GM21825 (cell line): Measurements from ENCODE around the gene IRF2BP2.

ENCODE experiments used
- ATAC-seq: cut with Tn5 transposase; IDR thresholded peaks from one replicate; pipeline ENCODE4 v1.9.1; 2021; ENCODE audit warnings: mild to moderate bottlenecking, moderate library complexity; ENCODE audit not compliant: unreplicated experiment

The IRF2BP2 gene

DNA sequence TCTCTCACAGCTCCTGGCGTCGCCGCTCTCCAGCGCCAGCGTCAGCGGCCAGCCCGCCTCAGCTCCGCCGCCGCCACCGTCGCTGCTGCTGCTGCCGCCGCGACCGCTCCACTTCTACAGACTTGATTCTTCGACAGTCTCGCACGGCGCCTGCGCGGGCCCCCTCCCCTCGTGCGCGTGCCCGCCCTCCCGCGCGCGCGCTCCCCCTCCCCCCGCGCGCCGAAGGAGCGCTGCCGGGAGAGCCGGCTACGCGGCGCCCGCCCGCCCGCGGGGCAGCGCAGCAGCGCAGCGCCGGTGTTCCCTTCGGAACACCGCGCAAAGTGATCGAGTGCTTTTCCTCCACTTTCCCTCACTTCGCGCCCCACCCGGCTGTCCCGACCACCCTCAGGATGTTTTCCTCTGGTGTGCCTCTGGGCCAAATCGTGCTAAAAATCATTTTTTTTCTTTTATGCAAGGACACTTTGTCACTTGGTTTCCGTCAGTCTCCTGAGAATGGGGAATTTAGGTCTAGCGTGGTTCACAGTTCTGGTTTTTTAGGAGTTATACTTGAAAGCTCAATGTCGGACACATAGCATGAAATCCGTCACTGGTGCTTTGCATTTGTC is at the start of gene IRF2BP2:
TSS of gene IRF2BP2 (minus strand) at position 118 of the 605 bp plus-strand sequence. CDS start 684 bp downstream, outside the sequence.
- ATAC-seq, result peak; percentile 23

- no peak for ATAC-seq
Observed at GRCh38 chr1:234659538-234659937, 49.6 kb upstream of the IRF2BP2 start.

DNA sequence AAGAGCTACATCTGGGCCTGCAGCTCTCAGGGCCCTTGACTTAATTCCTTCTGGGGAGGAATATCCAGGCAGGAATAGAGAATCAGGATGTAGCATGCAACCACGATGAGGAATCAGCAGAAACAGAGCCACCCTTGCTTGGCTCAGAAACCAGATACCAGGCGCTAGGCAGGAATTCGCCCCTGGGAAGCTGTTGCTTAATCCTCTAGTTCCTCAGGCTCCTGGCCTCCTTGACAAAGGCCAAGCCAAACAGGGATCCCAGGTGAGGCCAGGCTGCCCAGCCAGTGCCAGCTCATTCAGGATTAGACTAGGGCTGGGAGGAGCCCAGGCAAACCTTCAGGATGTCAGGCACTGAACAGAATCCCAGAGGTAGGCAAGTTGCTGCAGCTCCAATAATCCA is 48.2 kb upstream of the IRF2BP2 start:
- ATAC-seq, result no peak

DNA sequence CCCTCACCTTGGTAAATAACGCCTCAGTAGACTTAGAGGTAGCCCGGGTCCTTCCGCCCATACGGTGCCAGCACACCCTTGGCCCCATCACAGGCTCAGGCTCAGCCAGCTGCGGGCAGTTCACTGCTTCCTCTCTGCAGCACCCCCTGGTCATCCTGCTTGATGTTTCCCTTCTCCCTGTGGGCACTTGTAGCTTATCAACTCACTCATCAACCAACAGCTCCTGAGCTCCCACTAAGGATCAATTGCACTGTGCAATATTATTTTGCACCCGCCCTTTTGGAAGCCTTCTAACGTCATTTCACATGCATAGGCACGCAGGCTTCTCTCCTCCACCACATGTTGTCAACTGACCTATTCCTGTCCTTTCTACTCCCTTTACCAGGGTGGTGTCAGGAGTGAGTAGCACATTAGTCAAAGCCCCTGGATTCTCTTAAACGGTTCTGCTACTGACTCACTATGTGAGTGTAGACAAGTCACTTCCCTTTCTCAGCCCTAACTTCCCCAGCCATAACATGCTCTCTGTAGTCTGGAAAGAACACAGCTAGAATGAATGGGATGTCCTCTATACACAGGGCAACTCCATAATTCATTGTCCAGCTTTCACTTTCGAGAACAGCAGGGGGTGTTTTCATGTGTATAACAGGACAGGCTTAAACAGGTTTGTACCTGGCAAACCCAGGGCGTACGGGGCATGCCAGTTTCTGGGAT is 47.1 kb upstream of the IRF2BP2 start:
- ATAC-seq, result peak; percentile 64

GRCh38 chr1:234656070-234656895 is 46.3 kb upstream of the IRF2BP2 start:
- ATAC-seq, result no peak

DNA sequence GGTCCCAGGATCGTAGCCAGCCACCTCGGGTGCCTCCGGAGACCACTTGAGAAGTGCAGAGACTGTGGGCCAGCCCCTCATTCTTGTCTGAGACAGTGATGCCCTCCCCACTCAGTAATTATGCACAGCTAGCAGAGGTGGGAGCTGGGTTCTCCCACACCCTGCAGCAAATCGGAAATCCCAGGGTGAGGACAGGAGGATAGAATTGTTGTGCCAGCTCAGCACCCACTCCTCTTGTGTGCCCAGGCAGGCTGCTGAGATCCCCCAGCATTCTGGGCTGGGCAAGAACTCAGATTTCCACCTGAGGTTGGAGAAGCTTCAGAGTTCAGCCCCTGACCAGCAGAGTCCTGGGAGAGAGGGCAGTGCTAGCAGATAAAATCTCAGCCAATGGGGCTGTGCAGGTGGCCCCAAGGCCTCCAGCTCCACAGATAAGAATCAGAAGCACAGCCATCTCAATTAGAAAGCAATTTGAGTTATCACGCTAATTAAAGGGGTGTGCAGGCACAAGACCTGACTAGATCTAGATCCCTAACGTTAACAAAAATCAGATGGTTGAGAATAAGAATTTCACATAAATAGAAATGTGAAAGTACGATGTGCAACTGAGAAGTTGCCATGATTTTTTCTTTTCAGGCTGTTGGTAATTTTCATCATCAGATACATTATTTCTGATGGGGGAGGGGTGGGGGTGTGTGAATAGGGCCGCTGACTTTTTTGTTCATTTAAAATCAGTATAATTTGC is 45.5 kb upstream of the IRF2BP2 start:
- ATAC-seq, result no peak

GRCh38 chr1:234654002-234654733 is 44.2 kb upstream of the IRF2BP2 start:
- no peak for ATAC-seq

- ATAC-seq, result no peak
Observed at GRCh38 chr1:234649432-234650081, 39.6 kb upstream of the IRF2BP2 start.

DNA sequence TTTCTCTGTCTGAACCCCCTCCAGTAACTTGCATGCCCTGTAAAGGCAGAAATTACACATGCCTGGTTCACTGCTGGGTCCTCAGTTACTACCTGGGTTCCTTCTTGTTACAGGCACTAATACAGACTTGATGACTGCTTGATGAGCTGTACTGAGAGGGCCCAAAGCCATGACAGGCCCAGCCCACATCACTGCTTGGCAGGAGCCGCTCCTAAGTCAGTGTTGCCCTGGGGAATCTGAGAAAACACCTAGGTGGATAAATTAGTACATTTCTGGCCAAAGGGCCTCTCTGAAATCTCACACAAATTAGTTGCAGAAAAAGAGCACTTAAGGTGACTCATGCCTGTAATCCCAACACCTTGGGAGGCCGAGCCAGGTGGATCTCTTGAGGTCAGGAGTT is 37.8 kb upstream of the IRF2BP2 start:
- no peak for ATAC-seq

- ATAC-seq, result no peak
Observed at GRCh38 chr1:234647245-234647644, 37.3 kb upstream of the IRF2BP2 start.

- ATAC-seq, result no peak
Observed at GRCh38 chr1:234645964-234646363, 36.0 kb upstream of the IRF2BP2 start.

- no peak for ATAC-seq
Observed at GRCh38 chr1:234645474-234645953, 35.5 kb upstream of the IRF2BP2 start.

DNA sequence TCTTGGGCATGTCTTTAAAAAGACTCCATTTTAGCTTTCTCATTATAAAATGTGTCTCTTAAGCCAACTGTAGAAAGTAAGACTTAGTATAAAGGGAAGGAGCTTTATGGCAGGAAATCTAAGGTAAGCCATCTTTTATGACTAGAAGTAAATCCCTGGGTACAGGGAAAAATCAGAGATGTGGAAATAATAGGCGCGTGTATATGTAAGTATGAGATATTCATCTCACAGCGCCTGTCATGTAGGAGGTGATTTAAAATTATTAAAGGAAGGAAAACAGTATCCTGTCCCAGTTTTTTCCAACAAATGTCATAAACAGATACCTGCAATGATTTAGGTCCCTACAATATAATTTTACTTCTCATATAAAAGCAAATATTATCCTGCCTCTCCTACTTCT is 35.0 kb upstream of the IRF2BP2 start:
- ATAC-seq, result no peak

GRCh38 chr1:234643850-234644134 is 33.8 kb upstream of the IRF2BP2 start:
- ATAC-seq, result no peak

DNA sequence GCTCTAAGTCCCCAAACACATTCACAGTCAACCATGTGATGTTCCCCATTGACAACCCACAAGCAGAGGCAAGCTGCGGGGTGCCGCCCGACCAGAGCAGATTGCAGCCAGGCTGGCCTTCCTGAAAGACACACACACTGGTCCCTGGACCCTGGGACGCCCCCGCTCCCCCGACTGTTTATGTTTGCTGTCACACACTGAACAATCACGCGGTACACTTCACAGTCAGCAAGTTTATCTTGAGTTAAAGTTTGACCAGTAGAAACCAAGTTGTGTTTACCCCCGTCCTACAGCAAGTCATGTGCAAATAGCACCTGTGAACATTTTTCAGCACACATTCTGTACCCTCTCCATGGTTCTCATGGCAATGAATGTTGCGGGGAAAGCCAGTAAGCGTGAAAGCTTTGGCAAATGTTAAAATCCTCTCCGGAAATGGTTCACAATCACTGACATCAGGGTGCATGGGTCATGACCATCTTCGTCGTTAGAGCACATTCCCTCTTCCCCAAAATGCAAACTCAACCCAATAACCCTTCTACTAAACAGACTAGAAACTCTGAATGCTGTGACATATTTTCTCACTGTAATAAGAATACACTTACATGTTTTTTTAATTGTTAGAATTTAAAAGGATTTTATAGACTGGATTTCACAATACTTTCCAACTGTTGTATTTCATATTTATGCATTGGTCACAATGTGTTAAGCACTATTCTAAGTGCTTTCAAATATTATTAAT is 33.3 kb upstream of the IRF2BP2 start:
- ATAC-seq, result no peak

DNA sequence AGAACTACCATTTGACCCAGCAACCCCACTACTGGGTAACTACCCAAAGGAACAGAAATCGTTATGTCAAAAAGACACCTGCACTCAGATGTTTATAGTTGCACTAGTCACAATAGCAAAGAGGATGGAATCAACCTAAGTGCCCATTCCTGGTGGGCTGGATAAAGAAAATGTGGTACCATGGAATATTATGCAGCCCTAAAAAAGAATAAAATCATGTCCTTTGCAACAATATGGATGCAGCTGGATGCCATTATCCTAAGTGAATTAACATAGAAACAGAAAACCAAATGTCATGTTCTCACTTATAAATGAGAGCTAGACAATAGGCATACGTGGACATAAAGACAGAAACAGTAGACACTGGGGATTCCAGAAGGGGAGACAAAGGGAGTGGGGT is 32.5 kb upstream of the IRF2BP2 start:
- ATAC-seq, result no peak

DNA sequence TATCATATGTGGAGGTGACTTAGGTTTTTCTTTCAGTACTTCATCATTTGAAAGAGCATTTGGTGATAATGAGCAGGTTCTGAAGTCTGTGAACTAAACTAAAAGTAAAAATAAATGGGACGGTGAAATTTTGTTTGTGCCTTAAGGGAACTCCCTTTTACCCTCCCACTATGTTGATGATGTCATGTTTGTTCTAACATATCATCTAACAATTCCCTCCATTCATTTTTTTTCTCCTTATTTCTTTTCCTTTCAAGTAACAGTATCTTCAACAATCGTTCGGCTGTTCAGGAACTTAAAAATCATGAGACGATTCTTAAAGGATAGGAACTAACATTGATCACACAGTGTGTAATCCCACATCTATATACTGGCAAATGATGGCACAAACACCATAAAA is 30.0 kb upstream of the IRF2BP2 start:
- no peak for ATAC-seq

- ATAC-seq, result no peak
Observed at GRCh38 chr1:234638832-234639799, 29.1 kb upstream of the IRF2BP2 start.
